Spinal cord (tissue), 10 donors: ENCODE results near the gene FOXK1. TPM values are rescaled to one million over a fixed set of nuclear protein-coding genes. Genes with fewer than 3 reads are reported as not detected.

Source experiments
- DNase-seq, 6 donors: peaks; one replicate each; pipeline versions ENCODE4 v3.0.0 to v3.0.0-alpha.2; 2013 to 2015; ENCODE audit warnings: low spot score in 6 of 6, low read depth in 4 of 6
- H3K27ac ChIP-seq: one replicate; pipeline ENCODE4 v1.5.1; 2013; ENCODE audit warnings: low read depth, low read length, control low read depth
- H3K27me3 ChIP-seq: one replicate; pipeline ENCODE4 v1.6.1; 2013; ENCODE audit warnings: low read length; ENCODE audit not compliant: control insufficient read depth, insufficient read depth
- H3K36me3 ChIP-seq: one replicate; pipeline ENCODE4 v1.6.1; 2013; ENCODE audit warnings: low read length; ENCODE audit not compliant: control insufficient read depth, insufficient read depth
- H3K4me1 ChIP-seq: one replicate; pipeline ENCODE4 v1.6.1; 2013; ENCODE audit warnings: low read length; ENCODE audit not compliant: control insufficient read depth, insufficient read depth
- H3K4me3 ChIP-seq: one replicate; pipeline ENCODE4 v1.5.1; 2013; ENCODE audit warnings: low read depth, low read length, control low read depth
- H3K9me3 ChIP-seq: one replicate; pipeline ENCODE4 v1.6.1; 2013; ENCODE audit warnings: low read length; ENCODE audit not compliant: control insufficient read depth, insufficient read depth
- WGBS: methylation state at CpG from one replicate; pipeline ENCODE4 v1.1.5; 2013; ENCODE audit warnings: missing lambda C conversion rate; ENCODE audit not compliant: insufficient coverage; 5-methylcytosine and 5-hydroxymethylcytosine counted together
- polyA plus RNA-seq, 2 donors: library from polyadenylated mRNA; unstranded; fragments of 120-200 nt; gene quantifications; one replicate each; pipeline ENCODE4 v1.2.1, GENCODE V29; 2013; ENCODE audit not compliant: insufficient read length in 2 of 2
- total RNA-seq, 2 donors: library from RNA; depleted of rRNA in 1 of 2; stranded (reverse); fragments of 120-200 nt in 1 of 2; fragments of >200 nt in 1 of 2; gene quantifications; one replicate each; pipeline versions ENCODE4 v1.2.3 to v1.2.4, GENCODE V29; 2013 to 2014
- donor health status: healthy.

The FOXK1 gene
- total and polyA plus RNA-seq, 4 donors = 17.0 to 30.6 (median 21.9) TPM

DNA sequence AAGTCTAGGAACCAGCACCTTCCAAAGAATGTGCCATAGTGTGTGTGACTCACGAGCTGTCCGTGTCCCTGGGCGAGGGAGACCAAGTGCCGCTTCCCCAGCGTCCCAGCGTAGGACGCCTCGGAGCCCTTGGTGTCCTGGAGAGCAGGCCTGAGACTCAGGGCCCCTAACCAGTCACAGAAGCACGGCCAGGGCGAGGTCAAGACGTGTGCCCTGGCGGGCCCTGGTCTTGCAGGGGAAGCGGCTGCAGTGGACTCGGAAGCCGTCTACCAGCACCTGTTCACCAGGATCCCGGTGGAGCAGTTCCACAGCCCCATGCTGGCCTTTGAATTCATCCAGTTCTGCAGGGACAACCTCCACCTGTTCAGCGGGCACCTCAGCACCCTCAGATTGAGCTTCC, 103.9 kb downstream of the FOXK1 start:
- H3K27me3 ChIP-seq = no peaks in the 10 kb centered on the region
- no peaks in the 10 kb centered on the region for H3K9me3 ChIP-seq
- H3K27ac ChIP-seq = no peak overlapping the region
- no peak overlapping the region for H3K4me3 ChIP-seq
- WGBS = 93% methylated on average over 16 of the region's 17 CpGs
- DNase-seq = no peak
- H3K36me3 ChIP-seq = peaks cover 100% of the 10 kb centered on the region
- no peaks in the 10 kb centered on the region for H3K4me1 ChIP-seq

DNA sequence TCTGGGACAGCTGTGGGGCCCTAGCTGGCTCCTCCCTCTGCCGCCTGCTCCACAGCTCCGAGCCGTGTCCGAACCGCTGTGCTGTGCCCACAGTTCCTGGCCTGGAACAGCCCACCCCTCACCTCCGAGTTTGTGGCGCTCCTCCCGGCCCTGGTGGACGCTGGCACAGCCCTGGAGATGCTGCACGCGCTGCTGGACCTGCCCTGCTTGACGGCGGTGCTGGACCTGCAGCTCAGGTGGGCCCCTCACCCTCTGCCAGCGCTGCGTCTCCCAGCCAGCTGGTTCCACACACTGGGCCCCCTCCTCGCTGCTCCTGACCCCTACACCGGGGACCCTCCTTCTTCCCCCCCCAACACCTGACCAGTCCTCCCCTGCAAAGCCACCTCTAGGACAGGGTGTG, 105.4 kb downstream of the FOXK1 start:
- H3K36me3 ChIP-seq = peaks cover 98% of the 10 kb centered on the region
- H3K4me1 ChIP-seq = peaks cover 15% of the 10 kb centered on the region
- no peak overlapping the region for H3K4me3 ChIP-seq
- no peaks in the 10 kb centered on the region for H3K27me3 ChIP-seq
- no peaks in the 10 kb centered on the region for H3K9me3 ChIP-seq
- WGBS = 92% methylated on average over 17 of the region's 17 CpGs
- H3K27ac ChIP-seq = no peak overlapping the region
- no peak for DNase-seq

DNA sequence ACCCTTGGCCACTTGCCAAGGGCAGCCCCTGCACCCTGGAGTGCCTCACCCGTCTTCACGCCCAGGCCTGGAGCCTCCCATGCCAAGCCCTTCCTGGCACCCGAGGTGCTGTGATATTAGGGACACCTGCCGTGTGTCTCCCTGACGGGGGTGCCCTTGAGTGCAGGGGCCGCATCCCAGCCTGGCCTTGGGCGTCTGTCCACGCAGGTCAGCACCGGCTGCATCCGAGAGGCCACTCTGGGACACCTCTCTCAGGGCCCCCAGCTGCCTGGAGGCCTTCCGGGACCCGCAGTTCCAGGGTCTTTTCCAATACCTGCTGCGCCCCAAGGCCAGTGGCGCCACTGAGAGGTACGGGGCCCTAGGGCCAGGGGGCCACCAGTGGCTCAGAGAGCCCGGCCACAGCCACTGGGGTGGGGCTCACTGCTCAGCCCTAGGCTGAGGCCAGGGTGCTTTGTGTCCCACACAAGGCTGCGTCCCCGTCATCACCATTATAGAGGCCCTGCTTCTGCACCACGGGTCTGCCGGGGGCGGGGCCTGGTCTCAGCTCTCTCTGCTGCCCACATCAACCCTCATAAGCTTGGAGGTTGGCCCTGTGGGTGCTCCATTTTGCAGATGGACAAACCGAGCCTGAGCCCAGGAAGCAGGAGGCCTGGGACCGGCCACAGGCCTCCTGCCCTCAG, 106.0 kb downstream of the FOXK1 start:
- Histone ChIP-seq H3K4me1 (peaks cover 20% of the 10 kb centered on the region), H3K9me3 (no peaks in the 10 kb centered on the region), H3K36me3 (peaks cover 98% of the 10 kb centered on the region), H3K27ac (no peak overlapping the region), H3K27me3 (no peaks in the 10 kb centered on the region), H3K4me3 (no peak overlapping the region)
- no peak for DNase-seq
- 90% methylated on average over 23 of the region's 23 CpGs for WGBS

DNA sequence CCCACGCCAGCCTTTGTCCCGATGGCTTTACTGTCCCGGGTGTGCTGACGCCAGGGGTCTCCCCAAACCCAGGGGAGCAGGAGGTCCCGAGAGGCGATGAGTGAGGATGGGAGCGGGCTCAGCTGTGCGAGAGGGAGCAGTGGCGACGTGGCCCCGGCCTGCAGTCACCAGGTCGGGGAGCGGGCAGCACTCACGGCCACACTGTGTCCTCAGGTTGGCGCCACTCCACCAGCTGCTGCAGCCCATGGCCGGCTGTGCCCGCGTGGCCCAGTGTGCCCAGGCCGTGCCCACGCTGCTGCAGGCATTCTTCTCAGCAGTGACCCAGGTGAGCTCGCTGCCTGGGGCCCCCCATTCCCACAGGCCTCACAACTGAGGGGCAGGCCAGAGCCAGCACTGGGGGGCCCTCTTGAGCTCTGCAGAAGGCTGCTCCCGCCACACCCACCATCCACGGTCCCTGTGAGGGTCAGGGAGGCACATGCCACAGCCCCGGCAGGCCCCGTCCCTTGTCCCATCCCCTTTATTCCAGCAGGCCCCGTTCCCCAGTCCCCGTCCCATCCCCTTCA, 106.6 kb downstream of the FOXK1 start:
- peaks cover 98% of the 10 kb centered on the region for H3K36me3 ChIP-seq
- H3K4me1 ChIP-seq = peaks cover 22% of the 10 kb centered on the region
- DNase-seq = no peak
- no peaks in the 10 kb centered on the region for H3K9me3 ChIP-seq
- 91% methylated on average over 27 of the region's 27 CpGs for WGBS
- no peak overlapping the region for H3K27ac ChIP-seq
- H3K27me3 ChIP-seq = no peaks in the 10 kb centered on the region
- no peak overlapping the region for H3K4me3 ChIP-seq

DNA sequence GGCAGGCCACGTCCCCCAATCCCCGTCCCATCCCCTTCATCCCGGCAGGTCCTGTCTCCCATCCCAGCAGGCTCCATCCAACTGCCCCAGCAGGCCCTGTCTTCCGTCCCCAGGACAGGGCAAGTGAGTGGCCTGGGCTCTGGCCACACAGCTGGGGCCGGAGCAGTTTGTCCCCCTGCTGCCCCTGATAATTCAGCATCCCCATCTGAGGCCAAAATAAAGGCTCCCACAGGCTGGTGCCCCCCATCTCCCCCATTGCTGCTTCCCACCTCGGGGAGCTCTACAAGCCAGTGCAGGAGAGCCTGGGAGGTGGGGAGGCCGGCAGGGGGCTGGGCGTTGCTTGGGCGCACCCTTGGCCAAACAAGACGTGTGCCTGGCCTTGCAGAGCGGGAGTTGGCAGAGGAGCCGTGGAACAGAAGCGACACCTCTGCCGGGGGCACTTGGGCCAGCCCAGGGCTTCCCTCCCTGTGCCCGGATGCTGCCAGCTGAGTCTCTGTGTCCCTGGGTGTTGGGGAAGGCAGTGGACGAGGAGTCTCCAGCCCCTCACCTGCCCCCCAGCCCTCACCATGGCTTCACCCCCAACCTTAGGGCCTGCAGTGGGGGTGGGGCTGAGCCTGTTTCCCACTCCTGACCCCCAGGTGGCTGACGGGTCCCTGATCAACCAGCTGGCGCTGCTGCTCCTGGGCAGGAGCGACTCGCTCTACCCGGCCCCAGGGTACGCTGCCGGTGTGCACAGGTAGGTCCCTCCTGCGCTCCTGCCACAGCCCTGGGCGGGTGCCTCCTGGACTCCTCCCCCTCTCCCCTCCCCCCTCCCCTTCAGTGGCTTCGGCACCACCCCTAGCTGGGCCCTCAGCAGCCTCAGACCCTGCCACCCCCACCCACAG, 107.3 kb downstream of the FOXK1 start:
- H3K27me3 ChIP-seq = no peaks in the 10 kb centered on the region
- H3K4me1 ChIP-seq = peaks cover 22% of the 10 kb centered on the region
- DNase-seq = no peak
- no peak overlapping the region for H3K27ac ChIP-seq
- no peaks in the 10 kb centered on the region for H3K9me3 ChIP-seq
- peaks cover 92% of the 10 kb centered on the region for H3K36me3 ChIP-seq
- 84% methylated on average over 23 of the region's 26 CpGs for whole genome bisulfite sequencing
- H3K4me3 ChIP-seq = no peak overlapping the region

DNA sequence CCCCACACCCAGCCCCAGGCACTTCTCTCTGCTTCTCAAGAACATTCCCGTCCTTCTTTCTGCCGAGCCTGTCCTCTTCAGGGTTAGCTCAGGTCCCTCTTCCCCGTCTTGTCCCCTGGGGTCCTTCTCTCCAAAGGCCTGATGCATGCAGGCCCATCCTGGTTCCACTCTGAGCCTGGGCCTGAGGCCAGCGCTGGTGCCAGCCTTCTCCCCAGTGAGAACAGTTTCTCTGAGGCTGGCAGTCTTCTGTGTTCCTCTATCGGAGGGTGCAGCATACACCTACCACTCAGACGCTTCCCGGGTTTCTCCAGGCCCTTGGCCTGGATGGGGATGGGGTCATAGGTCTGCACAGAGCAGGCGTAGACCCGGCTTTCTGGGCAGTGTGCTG, 108.0 kb downstream of the FOXK1 start:
- Histone ChIP-seq H3K9me3 (no peaks in the 10 kb centered on the region), H3K27ac (no peak overlapping the region), H3K36me3 (peaks cover 88% of the 10 kb centered on the region), H3K27me3 (no peaks in the 10 kb centered on the region), H3K4me3 (no peak overlapping the region), H3K4me1 (peaks cover 22% of the 10 kb centered on the region)
- WGBS = 81% methylated on average over 6 of the region's 9 CpGs
- DNase-seq = no peak

DNA sequence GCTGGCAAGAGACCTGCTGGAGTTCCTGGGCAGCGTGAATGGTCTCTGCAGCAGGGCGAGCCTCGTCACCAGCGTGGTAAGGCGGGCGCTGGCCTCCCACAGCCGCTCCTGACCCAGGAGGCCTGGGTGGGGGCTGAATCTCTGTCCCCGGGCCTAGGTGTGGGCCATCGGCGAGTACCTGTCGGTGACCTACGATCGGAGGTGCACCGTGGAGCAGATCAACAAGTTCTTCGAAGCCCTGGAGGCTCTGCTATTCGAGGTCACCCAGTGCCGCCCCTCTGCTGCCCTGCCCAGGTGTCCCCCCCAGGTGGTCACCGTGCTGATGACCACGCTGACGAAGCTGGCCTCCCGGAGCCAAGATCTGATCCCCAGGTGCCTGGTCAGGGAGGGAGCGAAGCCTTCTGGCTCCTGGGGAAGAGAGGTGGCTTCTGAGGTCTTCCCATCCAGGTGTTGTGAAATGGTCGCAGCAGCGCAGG, 108.5 kb downstream of the FOXK1 start:
- peaks cover 22% of the 10 kb centered on the region for H3K4me1 ChIP-seq
- peaks cover 83% of the 10 kb centered on the region for H3K36me3 ChIP-seq
- no peak overlapping the region for H3K4me3 ChIP-seq
- H3K9me3 ChIP-seq = no peaks in the 10 kb centered on the region
- no peaks in the 10 kb centered on the region for H3K27me3 ChIP-seq
- 95% methylated on average over 24 of the region's 24 CpGs for WGBS
- H3K27ac ChIP-seq = no peak overlapping the region
- DNase-seq = no peak

DNA sequence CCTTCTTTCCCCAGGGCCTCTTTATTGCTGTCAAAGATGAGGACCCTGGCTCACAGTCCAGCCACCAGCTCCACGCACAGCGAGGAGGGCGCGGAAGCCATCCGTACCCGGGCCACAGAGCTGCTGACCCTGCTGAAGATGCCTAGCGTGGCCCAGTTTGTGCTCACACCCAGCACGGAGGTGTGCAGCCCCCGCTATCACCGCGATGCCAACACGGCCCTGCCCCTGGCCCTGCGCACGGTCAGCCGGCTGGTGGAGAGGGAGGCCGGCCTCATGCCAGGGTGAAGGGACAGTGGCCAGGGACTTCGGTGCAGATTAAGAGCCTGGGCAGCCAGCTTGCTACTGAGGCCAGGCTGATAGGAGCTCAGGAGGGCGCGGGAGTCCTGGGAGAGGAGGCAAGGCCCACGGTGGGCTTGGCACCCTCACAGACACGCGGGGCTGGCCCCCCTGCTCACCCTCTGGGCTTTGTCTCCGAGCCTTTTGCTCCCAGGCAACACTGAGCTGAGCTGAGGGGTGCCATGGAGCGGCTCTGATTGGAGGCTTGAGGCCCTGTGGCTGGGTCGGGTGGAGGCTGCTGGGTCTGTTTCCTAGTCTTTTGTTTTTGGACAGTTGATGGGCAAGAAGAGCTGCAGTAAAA, 109.1 kb downstream of the FOXK1 start:
- DNase-seq = no peak
- H3K27ac ChIP-seq = no peak overlapping the region

DNA sequence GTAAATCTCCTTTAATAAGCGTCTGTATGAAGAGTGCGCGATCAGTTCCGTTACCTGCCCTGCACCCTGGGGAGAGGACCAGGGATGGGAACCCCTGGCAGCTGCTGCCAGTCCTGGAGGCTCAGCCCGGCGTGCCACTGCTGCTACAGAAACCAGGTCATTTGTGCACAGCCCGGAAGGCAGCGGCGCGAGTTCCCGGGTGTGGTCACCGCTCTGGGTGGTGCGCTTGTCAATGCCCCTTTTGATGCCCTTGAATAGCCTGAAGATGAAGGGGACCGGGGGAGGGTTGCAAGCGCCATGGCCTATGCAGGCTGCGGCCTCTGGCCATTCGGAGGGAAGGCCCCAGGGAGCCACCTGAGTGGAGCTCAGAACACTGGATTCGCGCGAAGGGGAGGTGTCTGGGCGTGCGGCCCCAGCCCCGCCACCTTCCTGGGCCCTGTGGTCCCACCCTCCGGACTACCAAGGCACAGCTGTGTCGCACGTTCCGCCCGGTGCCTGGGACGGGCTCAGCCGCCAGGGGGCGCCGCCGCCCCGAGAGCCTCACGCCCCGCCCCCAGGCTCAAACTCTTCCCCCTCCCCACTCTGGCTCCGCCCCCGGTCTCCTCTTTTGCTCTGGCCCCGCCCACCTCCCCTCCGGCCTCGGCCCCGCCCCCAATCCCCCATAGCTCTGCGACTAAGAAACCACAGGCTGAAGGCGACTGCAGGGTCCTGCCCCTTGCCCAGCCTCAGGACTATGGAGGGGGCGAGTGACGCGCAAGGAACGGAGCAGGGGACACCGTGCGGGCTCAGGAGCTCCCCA, 109.8 kb downstream of the FOXK1 start:
- H3K4me1 ChIP-seq = peaks cover 22% of the 10 kb centered on the region
- no peaks in the 10 kb centered on the region for H3K27me3 ChIP-seq
- peak overlapping the region; percentile 7 for H3K27ac ChIP-seq
- H3K9me3 ChIP-seq = no peaks in the 10 kb centered on the region
- DNase-seq = peak in 5 of 6 donors; percentile 64 to 93 (median 65)
- 39% methylated on average over 43 of the region's 50 CpGs for WGBS
- H3K4me3 ChIP-seq = no peak overlapping the region
- peaks cover 76% of the 10 kb centered on the region for H3K36me3 ChIP-seq

More for the DNA sequence above, 109.1 kb downstream of the FOXK1 start:
- Histone ChIP-seq H3K27me3 (no peaks in the 10 kb centered on the region), H3K4me3 (no peak overlapping the region), H3K9me3 (no peaks in the 10 kb centered on the region), H3K36me3 (peaks cover 78% of the 10 kb centered on the region), H3K4me1 (peaks cover 22% of the 10 kb centered on the region)
- 83% methylated on average over 25 of the region's 25 CpGs for WGBS
